KOPT-K1 (cell line): Measurements from ENCODE around the gene IL2RA.

Experiments
- H3K27ac ChIP-seq: fragments of 200-600 bp; sonication (generic); 2 replicates; pipeline ENCODE4 v1.5.1; 2016; ENCODE audit warnings: antibody characterized with exemption, mild to moderate bottlenecking, low read depth, low read length; ENCODE audit not compliant: poor library complexity, severe bottlenecking
- H3K36me3 ChIP-seq: fragments of 200-600 bp; sonication (generic); 2 replicates; pipeline ENCODE4 v1.5.1; 2017; ENCODE audit warnings: antibody characterized with exemption, mild to moderate bottlenecking, low read length, moderate library complexity; ENCODE audit not compliant: insufficient read depth
- H3K9me3 ChIP-seq: fragments of 200-600 bp; sonication (generic); 2 replicates; pipeline ENCODE4 v1.5.1; 2017; ENCODE audit warnings: antibody characterized with exemption, low read length, mild to moderate bottlenecking; ENCODE audit not compliant: insufficient read depth, poor library complexity, severe bottlenecking

IL2RA gene

GRCh38 chr10:6040205-6040604 lies 22.0 kb downstream of the IL2RA start:
- Histone ChIP-seq H3K27ac (no peak overlapping the region), H3K9me3 (no peaks in the 10 kb centered on the region), H3K36me3 (no peaks in the 10 kb centered on the region)

- H3K27ac ChIP-seq, result no peak overlapping the region
- H3K9me3 ChIP-seq, result no peaks in the 10 kb centered on the region
- H3K36me3 ChIP-seq, result no peaks in the 10 kb centered on the region
These were observed 22.5 kb downstream of the IL2RA start for GRCh38 chr10:6039711-6040110.

DNA sequence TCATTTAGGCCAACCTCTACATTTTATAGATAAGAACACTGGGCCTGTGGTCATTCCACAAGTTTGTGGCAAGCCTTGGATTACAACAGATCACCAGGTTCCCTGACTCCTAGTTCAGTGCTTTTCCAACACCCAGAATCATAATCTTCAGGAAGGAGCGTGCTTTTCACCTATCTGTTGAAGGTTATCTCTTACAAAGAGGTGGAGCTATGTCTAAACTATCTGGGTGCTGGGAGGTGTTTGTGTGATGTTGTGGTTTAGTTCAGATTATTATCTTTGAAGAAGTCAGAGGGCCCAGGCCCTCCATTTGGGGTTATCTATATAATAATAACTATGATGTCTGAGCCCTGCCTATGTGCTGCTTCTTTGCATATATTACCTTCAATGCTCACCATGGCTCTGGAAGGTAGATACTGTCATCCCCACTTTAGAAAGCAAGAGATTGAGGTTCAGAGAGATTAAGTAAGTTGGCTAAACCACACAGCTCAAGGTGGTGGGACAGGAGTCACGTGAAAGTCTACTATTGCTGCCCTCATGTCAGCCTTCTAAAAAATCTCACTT lies 24.0 kb downstream of the IL2RA start:
- Histone ChIP-seq H3K9me3 (no peaks in the 10 kb centered on the region), H3K36me3 (no peaks in the 10 kb centered on the region), H3K27ac (peak overlapping the region; percentile 44)

DNA sequence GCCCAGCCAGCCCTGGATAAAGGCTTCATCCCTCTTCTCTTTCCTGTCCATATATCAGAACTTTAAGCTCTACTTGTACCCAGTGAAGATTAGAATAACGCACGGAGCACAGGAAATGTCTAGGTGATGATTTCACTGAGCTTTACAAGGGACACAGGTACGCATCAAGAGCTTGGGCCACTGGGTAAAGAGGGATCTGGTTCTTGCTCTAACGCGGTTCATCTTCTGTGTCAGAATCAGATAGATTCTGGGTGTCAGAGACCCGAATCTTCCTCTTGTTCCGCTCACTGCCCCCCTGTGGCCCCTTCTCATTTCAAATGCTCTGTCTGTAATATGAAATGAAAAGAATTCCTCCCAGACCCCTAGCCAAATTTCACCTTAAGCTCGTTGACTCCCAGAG lies 24.7 kb downstream of the IL2RA start:
- Histone ChIP-seq H3K36me3 (no peaks in the 10 kb centered on the region), H3K9me3 (no peaks in the 10 kb centered on the region), H3K27ac (peak overlapping the region; percentile 44)

- H3K27ac ChIP-seq, result peak overlapping the region; percentile 44
- no peaks in the 10 kb centered on the region for H3K9me3 ChIP-seq
- no peaks in the 10 kb centered on the region for H3K36me3 ChIP-seq
These were observed 25.3 kb downstream of the IL2RA start for GRCh38 chr10:6036861-6037321.

DNA sequence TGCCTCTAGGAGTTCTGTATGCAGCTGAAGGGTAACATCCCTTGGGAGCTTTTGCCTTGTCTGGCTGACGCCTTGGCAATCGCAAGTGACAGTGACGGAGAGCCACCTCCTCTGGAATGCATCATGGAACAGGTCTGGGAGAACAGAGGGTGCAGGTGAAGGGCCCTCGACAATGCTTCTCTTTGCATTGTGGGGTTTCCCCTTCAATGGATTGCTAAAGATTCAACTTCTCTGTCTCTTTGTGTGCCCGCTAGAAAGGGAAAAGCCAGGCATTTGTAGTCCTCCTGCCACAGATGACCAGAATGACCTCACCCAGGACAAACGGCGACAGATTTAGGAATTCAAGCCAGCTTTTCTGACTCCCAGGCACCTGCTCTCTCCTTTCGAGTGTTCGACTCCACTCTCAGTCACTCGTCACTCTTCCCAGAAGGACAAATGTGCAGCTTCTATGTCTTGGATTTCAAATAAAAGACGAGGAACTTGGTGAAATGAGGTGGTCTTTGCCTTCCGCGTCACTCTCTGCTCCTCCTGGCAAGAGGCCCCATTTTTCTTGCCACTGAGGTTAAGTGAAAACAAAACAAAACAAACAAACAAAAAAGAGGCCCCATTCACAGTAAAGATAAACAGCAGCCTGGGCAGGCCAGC lies 26.1 kb downstream of the IL2RA start:
- Histone ChIP-seq H3K9me3 (peaks cover 1% of the 10 kb centered on the region), H3K36me3 (no peaks in the 10 kb centered on the region), H3K27ac (peak overlapping the region; percentile 44)

GRCh38 chr10:6035101-6035834 lies 26.9 kb downstream of the IL2RA start:
- H3K9me3 ChIP-seq, result peaks cover 9% of the 10 kb centered on the region
- H3K36me3 ChIP-seq, result no peaks in the 10 kb centered on the region
- no peak overlapping the region for H3K27ac ChIP-seq

DNA sequence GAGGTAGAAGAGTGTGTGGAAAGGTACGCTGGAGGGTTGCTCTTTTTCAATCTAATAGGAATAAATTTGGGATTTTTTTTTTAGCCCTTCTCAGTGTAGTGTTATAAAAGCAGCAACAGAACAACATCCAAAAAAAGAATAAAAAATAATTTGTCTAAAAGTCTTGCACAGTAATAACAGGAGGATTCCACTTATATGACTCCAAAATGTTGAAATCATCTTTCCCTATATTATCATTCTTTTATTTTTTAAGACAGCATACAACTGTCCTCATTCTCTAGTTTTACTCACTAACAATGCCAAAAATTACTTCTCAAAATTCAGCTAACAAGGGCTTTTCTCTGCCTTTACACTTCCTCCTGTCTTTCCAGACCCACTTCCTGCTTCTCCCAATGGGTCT lies 27.8 kb downstream of the IL2RA start:
- peaks cover 14% of the 10 kb centered on the region for H3K9me3 ChIP-seq
- H3K36me3 ChIP-seq, result no peaks in the 10 kb centered on the region
- no peak overlapping the region for H3K27ac ChIP-seq

DNA sequence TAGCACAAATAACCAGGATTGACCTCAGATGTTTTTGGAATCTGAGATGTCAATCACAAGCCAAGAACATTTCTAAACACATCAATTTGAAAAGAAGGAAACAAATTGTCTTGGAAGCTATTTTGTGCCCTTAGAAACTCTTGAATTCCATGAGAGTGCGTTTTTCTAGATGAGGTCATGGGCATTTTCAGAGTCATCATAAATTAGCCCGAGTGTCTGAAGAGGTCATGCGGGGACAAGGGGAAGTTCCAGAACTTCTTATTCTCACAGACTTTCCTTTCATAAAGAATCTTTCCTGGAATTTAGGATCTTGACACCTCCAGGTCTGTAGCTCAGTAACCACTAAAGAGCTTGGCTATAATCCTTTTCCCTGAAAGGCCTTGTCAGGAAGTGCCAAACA lies 28.2 kb downstream of the IL2RA start:
- H3K9me3 ChIP-seq, result peaks cover 14% of the 10 kb centered on the region
- no peaks in the 10 kb centered on the region for H3K36me3 ChIP-seq
- no peak overlapping the region for H3K27ac ChIP-seq

GRCh38 chr10:6030940-6031339 lies 31.2 kb downstream of the IL2RA start:
- peaks cover 14% of the 10 kb centered on the region for H3K9me3 ChIP-seq
- no peaks in the 10 kb centered on the region for H3K36me3 ChIP-seq
- no peak overlapping the region for H3K27ac ChIP-seq

GRCh38 chr10:6030217-6030616 lies 31.9 kb downstream of the IL2RA start:
- Histone ChIP-seq H3K27ac (no peak overlapping the region), H3K9me3 (peaks cover 14% of the 10 kb centered on the region)

DNA sequence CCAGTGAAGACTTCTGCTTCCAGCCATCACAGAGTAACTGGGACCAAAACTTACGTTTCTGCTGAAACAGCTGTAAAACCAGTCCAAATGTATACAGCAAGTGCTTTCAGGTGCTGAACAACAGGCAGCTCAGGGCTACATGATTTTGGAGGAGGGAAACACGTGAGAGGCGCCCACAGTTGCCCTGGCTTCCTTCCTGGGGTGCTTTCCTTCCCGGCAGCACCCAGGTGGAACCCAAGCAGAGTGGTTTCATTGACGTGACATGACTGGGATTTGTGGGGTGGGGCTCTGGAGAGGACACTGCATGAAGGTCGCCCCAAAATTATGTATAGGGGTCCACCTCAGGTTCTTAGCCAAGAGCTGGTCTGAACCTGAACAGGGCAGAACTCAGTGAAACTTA lies 34.2 kb downstream of the IL2RA start:
- Histone ChIP-seq H3K36me3 (no peaks in the 10 kb centered on the region), H3K9me3 (peaks cover 14% of the 10 kb centered on the region)

More at GRCh38 chr10:6030217-6030616, 31.9 kb downstream of the IL2RA start:
- H3K36me3 ChIP-seq, result no peaks in the 10 kb centered on the region

GRCh38 chr10:6025683-6026255 lies 36.4 kb downstream of the IL2RA start:
- Histone ChIP-seq H3K9me3 (peaks cover 10% of the 10 kb centered on the region), H3K36me3 (no peaks in the 10 kb centered on the region), H3K27ac (no peak overlapping the region)

More for the DNA sequence above, 34.2 kb downstream of the IL2RA start:
- no peak overlapping the region for H3K27ac ChIP-seq

- Histone ChIP-seq H3K9me3 (no peaks in the 10 kb centered on the region), H3K36me3 (no peaks in the 10 kb centered on the region), H3K27ac (no peak overlapping the region)
These were observed 37.9 kb downstream of the IL2RA start for GRCh38 chr10:6024334-6024682.

- Histone ChIP-seq H3K36me3 (no peaks in the 10 kb centered on the region), H3K9me3 (no peaks in the 10 kb centered on the region), H3K27ac (no peak overlapping the region)
These were observed 38.4 kb downstream of the IL2RA start for GRCh38 chr10:6023661-6024333.
